Choroid plexus epithelial cell (primary cell): ENCODE results near the gene PDLIM4.

Source experiments
- DNase-seq: peaks from one replicate; pipeline ENCODE4 v3.0.0-alpha.2; 2010; ENCODE audit warnings: low read depth
- H3K4me3 ChIP-seq: 2 replicates; pipeline ENCODE4 v1.5.1; 2011; ENCODE audit warnings: low read depth, mild to moderate bottlenecking, control low read depth, low read length, moderate library complexity
- CTCF ChIP-seq: conservative IDR thresholded peaks from 2 replicates; pipeline ENCODE4 v1.5.1; 2011; ENCODE audit warnings: low read depth, mild to moderate bottlenecking, control low read depth, inconsistent platforms, low read length, moderate library complexity

The PDLIM4 gene

GRCh38 chr5:132310141-132310834, 52.8 kb downstream of the PDLIM4 start:
- no peak for DNase-seq

GRCh38 chr5:132313366-132313765, 55.9 kb downstream of the PDLIM4 start:
- DNase-seq, result peak; percentile 64
- no peak overlapping the region for H3K4me3 ChIP-seq
- TF ChIP-seq CTCF, result no peak

More at GRCh38 chr5:132310141-132310834, 52.8 kb downstream of the PDLIM4 start:
- TF ChIP-seq CTCF, result no peak
- no peak overlapping the region for H3K4me3 ChIP-seq

DNA sequence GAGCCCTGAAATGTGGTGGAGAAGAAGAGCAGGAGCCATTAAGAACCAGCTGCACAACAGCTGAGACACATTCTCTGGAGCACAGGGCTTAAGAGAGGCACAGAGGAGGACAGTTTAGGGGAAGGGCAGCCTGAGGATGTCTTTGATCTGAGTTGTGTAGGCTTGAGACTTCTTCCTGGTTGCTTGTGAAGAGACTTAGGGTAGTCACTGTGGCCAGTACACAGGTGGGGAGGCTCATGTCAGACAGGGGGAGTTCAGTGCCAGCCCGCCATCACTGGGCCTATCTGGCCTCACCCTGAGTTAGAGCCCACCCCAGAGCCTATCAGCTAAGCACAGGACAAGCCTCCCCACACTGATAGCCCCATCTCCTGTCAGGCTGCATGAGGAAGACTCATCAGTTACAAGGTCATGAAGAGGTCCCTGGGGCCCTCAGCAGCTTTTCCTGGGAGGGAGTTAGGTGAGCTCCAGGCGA, 56.5 kb downstream of the PDLIM4 start:
- no peak overlapping the region for H3K4me3 ChIP-seq
- TF ChIP-seq CTCF, result no peak
- no peak for DNase-seq

- no peak overlapping the region for H3K4me3 ChIP-seq
- DNase-seq, result no peak
- peak; percentile 10 for TF ChIP-seq CTCF
These were observed 58.1 kb downstream of the PDLIM4 start for GRCh38 chr5:132315529-132316067.

DNA sequence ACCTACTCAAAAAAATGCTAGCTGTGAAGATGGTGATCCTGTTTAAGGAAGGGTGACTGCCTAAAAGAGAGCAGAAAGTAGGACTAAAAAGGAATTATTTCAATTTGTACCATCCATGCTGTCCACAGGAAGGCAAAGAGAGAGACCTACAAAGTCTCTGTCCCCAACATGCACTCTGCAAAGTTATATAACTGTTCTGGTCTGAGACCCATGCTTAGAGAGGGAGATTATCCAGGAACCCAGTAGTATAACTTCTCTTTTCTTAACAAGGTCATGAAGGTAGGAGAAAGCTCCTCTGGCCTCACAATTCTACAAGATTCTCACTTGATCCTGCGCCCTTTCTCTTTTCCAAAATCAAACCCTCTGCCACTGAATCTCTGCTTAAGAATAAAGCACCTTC, 62.5 kb downstream of the PDLIM4 start:
- no peak overlapping the region for H3K4me3 ChIP-seq
- TF ChIP-seq CTCF, result no peak

DNA sequence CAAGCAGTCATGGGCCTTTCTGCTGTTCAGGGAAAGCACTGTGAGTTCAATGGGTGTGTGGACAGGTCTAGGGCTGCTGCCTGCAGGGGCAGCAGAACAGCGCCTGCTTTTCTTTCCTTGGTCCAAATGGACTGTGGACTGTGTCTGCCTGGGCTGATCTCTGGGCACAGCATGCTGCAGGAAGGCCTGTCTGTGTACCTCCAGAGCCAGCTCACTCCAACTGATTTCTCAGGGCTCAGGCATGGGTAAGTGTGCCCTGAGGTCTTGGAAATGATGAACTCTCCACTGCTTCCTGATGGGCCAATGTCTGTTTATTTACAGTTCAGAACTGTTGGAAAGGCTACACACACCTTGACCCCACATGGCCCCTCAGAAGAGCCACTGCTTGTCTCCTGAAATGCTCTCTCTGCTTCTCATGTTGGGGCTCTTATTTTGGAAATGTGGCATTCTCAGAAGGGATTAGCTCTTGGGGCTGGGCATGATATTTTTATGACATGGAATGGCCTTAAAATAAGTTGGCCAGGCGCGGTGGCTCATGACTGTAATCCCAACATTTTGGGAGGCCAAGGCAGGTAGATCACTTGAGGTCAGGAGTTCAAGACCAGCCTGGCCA, 63.7 kb downstream of the PDLIM4 start:
- DNase-seq, result no peak
- TF ChIP-seq CTCF, result no peak
- no peak overlapping the region for H3K4me3 ChIP-seq

More for the DNA sequence above, 62.5 kb downstream of the PDLIM4 start:
- DNase-seq, result no peak
